Measurements from ENCODE around the gene TMEM25. TPM values are rescaled to one million over a fixed set of nuclear protein-coding genes. Genes with fewer than 3 reads are reported as not detected.
"Not testable (repeated sequence)": the region's sequence is repeated elsewhere in the genome, so short reads cannot be mapped to it uniquely, and the experiment has no call there.

Gene TMEM25
- total RNA-seq, 1 experiment from 2014 or later: 17.5 TPM

GRCh38 chr11:118537409-118537980 is 6.5 kb downstream of the TMEM25 start:
- no peak for DNase-seq
- H3K36me3 ChIP-seq (replicated peaks; ENCODE audit: control insufficient read depth, insufficient read depth, low read length): peaks cover 1% of the 10 kb centered on the region; the same call in 1 of the 2 replicates
- no peaks in the 10 kb centered on the region for H3K27me3 ChIP-seq (ENCODE audit: control insufficient read depth, insufficient read depth, low read length)
- H3K4me3 ChIP-seq (ENCODE audit: insufficient read depth, low read depth, low read length): no peak overlapping the region

- DNase-seq: no peak
- H3K36me3 ChIP-seq (replicated peaks; ENCODE audit: control insufficient read depth, insufficient read depth, low read length): no peaks in the 10 kb centered on the region
- no peak overlapping the region for H3K4me3 ChIP-seq (ENCODE audit: insufficient read depth, low read depth, low read length)
- no peaks in the 10 kb centered on the region for H3K27me3 ChIP-seq (ENCODE audit: control insufficient read depth, insufficient read depth, low read length)
These were observed 13.1 kb downstream of the TMEM25 start for GRCh38 chr11:118544010-118544646.

- no peaks in the 10 kb centered on the region for H3K36me3 ChIP-seq (replicated peaks; ENCODE audit: control insufficient read depth, insufficient read depth, low read length)
- H3K27me3 ChIP-seq (ENCODE audit: control insufficient read depth, insufficient read depth, low read length): no peaks in the 10 kb centered on the region
- DNase-seq: no peak
- H3K4me3 ChIP-seq (ENCODE audit: insufficient read depth, low read depth, low read length): no peak overlapping the region
These were observed 13.6 kb downstream of the TMEM25 start for GRCh38 chr11:118544647-118545010.

- DNase-seq: no peak
- H3K27me3 ChIP-seq (ENCODE audit: control insufficient read depth, insufficient read depth, low read length): no peaks in the 10 kb centered on the region
- no peak overlapping the region for H3K4me3 ChIP-seq (ENCODE audit: insufficient read depth, low read depth, low read length)
- no peaks in the 10 kb centered on the region for H3K36me3 ChIP-seq (replicated peaks; ENCODE audit: control insufficient read depth, insufficient read depth, low read length)
These were observed 14.5 kb downstream of the TMEM25 start for GRCh38 chr11:118545533-118545932.

DNA sequence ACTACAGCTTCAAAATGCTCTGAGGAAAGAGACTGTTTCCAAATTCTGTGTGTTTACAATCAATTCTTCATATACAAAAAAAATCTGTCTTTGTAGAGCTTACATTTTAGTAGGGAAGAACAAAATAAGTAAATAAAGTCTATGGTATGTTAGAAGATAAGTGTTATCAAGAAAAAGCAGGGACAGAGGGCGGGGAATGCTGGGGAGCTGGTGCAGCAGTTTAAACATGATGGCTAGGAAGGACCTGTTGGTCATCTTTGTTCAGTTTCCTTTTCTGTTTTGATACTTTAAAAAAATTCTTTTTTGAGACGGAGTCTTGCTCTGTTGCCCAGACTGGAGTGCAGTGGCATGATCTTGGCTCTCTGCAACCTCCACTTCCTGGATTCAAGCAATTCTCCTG is 16.1 kb downstream of the TMEM25 start:
- Histone ChIP-seq H3K36me3 (replicated peaks; ENCODE audit: control insufficient read depth, insufficient read depth, low read length) (no peaks in the 10 kb centered on the region; the same call in 1 of the 2 replicates), H3K4me3 (ENCODE audit: insufficient read depth, low read depth, low read length) (no peak overlapping the region), H3K27me3 (ENCODE audit: control insufficient read depth, insufficient read depth, low read length) (no peaks in the 10 kb centered on the region)
- no peak for DNase-seq

DNA sequence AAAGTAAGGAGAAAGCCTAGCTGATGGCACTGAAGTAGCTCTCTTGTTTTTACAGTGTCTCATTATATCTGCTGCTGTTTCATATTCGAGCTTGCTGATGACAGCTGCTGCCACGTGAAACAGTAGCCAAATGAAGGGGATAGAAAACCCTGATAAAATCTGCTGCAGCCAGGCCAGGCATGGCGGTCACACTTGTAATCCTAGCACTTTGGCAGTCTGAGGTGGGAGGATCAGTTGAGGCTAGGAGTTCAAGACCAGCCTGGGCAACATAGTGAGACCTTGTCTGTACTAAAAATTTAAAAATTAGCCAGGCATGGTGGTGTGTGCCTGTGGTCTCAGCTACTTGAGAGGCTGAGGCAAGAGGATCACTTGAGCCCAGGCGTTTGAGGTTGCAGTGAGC is 21.3 kb downstream of the TMEM25 start:
- no peak overlapping the region for H3K4me3 ChIP-seq (ENCODE audit: insufficient read depth, low read depth, low read length)
- DNase-seq: no peak

DNA sequence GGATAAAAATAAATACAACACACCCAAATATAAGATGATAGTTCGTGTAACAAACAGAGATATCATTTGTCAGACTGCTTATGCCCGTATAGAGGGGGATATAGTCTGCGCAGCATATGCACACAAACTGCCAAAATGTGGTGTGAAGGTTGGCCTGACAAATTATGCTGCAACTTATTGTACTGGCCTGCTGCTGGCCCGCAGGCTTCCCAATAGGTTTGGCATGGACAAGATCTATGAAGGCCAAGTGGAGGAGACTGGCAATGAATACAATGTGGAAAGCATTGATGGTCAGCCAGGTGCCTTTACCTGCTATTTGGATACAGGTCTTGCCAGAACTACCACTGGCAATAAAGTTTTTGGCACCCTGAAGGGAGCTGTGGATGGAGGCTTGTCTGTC is 29.8 kb downstream of the TMEM25 start:
- Histone ChIP-seq H3K4me3 (ENCODE audit: insufficient read depth, low read depth, low read length) (no peak overlapping the region), H3K36me3 (replicated peaks; ENCODE audit: control insufficient read depth, insufficient read depth, low read length) (no peaks in the 10 kb centered on the region), H3K27me3 (ENCODE audit: control insufficient read depth, insufficient read depth, low read length) (no peaks in the 10 kb centered on the region)
- DNase-seq: no peak

More for the DNA sequence above, 21.3 kb downstream of the TMEM25 start:
- Histone ChIP-seq H3K36me3 (replicated peaks; ENCODE audit: control insufficient read depth, insufficient read depth, low read length) (no peaks in the 10 kb centered on the region; the same call in 1 of the 2 replicates), H3K27me3 (ENCODE audit: control insufficient read depth, insufficient read depth, low read length) (no peaks in the 10 kb centered on the region)

DNA sequence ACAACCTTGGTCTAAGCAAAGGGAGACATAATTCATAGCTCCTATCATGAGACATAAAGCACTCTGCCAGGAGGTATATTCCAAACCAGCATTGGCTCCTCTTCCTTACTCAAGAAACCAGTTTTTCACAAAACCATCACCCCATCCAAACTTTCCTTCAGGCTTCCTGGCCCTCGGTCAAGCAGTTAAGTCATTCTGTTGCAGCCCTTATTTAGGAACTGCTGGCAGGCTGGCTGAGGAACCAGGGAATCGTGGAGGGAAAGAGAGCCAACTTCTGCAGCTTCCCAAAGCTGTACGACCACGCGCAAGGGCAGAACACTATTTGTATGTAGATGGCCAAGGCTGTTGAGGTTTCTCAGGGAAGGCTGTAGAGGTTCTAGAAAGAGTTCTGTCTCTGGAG is 34.1 kb downstream of the TMEM25 start:
- H3K36me3 ChIP-seq (replicated peaks; ENCODE audit: control insufficient read depth, insufficient read depth, low read length): no peaks in the 10 kb centered on the region
- H3K4me3 ChIP-seq (ENCODE audit: insufficient read depth, low read depth, low read length): no peak overlapping the region
- no peaks in the 10 kb centered on the region for H3K27me3 ChIP-seq (ENCODE audit: control insufficient read depth, insufficient read depth, low read length)
- DNase-seq: peak; percentile 20

- no peak for DNase-seq
- Histone ChIP-seq H3K27me3 (ENCODE audit: control insufficient read depth, insufficient read depth, low read length) (no peaks in the 10 kb centered on the region), H3K36me3 (replicated peaks; ENCODE audit: control insufficient read depth, insufficient read depth, low read length) (no peaks in the 10 kb centered on the region), H3K4me3 (ENCODE audit: insufficient read depth, low read depth, low read length) (no peak overlapping the region)
These were observed 38.7 kb downstream of the TMEM25 start for GRCh38 chr11:118569670-118570069.

GRCh38 chr11:118570787-118571186 is 39.8 kb downstream of the TMEM25 start:
- no peak overlapping the region for H3K4me3 ChIP-seq (ENCODE audit: insufficient read depth, low read depth, low read length)
- H3K36me3 ChIP-seq (replicated peaks; ENCODE audit: control insufficient read depth, insufficient read depth, low read length): no peaks in the 10 kb centered on the region
- DNase-seq: no peak
- H3K27me3 ChIP-seq (ENCODE audit: control insufficient read depth, insufficient read depth, low read length): no peaks in the 10 kb centered on the region

DNA sequence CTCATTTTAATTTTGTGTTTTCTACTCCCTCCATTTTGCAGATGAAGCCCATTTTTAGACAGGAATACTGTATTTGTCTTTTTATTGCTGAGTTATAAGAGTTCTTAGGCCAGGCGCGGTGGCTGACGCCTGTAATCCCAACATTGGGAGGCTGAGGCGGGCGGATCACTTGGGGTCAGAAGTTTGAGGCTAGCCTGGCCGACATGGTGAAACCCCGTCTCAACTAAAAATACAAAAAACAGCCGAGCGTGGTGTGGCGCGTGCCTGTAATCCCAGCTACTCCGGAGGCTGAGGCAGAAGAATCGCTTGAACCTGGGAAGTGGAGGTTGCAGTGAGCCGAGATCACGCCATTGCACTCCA is 40.7 kb downstream of the TMEM25 start:
- not testable (repeated sequence) for DNase-seq

DNA sequence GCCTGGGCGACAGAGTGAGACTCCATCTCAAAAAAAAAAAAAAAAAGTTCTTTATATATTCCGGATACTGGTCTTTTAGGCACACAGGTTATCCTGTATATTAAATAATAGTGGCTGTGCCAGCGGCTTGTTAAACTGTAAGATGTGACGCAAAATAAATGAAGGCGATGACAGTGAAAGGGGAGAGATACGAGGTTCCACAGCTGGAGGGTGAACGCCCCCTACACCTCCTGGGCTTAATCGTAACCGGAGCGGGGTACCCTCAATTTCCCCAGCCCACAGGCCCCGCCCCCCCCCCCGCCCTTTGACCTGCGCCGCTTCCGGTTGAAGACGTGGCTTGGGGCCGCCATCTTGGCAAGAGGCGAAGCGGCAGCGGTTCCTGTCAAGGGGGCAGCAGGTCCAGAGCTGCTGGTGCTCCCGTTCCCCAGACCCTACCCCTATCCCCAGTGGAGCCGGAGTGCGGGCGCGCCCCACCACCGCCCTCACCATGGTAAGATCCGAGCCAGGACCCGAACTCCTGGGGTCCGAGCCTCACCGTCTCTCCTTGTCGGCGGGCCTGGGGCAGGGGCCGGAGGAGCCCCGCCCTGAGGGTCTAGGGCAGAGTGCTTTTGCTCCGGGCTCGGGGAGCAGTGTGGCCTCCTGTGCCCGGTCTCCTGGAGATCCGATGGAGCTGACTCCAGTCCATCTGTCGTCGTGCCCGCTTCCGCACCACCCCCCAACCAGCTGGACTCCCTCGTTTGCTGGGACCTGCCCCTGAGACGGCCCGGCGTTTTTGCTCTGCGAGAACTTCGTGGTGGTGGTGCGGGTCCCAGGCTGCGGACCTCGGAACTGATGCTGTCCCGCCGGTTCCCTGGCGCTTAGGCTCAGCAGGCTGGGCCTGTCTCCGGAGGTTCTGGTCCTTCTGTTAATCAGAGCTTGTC is 41.3 kb downstream of the TMEM25 start, which contains the start of gene ARCN1:
Gene ARCN1 (plus strand): TSS at position 349 of the 920 bp plus-strand sequence. CDS start 139 bp downstream, at position 488.
- H3K4me3 ChIP-seq (ENCODE audit: insufficient read depth, low read depth, low read length): peak within 1 kb of the TSS; percentile 99
- H3K36me3 ChIP-seq (replicated peaks; ENCODE audit: control insufficient read depth, insufficient read depth, low read length): no peaks in the 10 kb centered on the region
- no peaks in the 10 kb centered on the region for H3K27me3 ChIP-seq (ENCODE audit: control insufficient read depth, insufficient read depth, low read length)
- DNase-seq: peak; percentile 95

More for the DNA sequence above, 40.7 kb downstream of the TMEM25 start:
- H3K4me3 ChIP-seq (ENCODE audit: insufficient read depth, low read depth, low read length): peak overlapping the region; percentile 99
- H3K36me3 ChIP-seq (replicated peaks; ENCODE audit: control insufficient read depth, insufficient read depth, low read length); H3K27me3 ChIP-seq (ENCODE audit: control insufficient read depth, insufficient read depth, low read length): not testable (repeated sequence)

DNA sequence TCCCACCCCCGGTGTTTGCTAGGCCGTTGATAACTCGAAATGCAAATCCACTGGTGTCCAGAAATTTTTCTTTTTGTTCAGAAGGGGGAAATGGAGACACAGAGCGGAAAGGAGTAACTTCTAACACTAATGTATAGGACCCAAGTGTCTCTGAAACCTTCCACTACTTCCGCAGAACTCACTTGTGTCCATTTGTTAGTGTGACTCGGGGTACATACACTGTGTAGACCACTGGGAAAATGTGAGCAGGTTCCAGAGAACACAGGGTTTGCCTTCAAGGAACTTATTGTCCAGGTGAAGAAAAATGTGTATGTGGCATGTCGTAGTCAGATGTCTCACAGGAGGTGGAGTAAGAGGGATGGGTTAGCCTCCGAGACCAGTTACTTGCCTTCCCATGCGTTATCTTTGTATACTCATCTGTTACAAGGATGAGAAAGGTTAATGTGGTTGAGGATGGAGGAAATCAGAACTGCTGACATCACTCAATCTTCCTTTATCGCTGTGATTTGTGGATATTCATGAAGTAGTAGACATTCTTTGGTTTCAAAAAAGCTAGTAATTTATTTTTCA is 42.1 kb downstream of the TMEM25 start:
- no peaks in the 10 kb centered on the region for H3K36me3 ChIP-seq (replicated peaks; ENCODE audit: control insufficient read depth, insufficient read depth, low read length)
- H3K4me3 ChIP-seq (ENCODE audit: insufficient read depth, low read depth, low read length): peak overlapping the region; percentile 99

DNA sequence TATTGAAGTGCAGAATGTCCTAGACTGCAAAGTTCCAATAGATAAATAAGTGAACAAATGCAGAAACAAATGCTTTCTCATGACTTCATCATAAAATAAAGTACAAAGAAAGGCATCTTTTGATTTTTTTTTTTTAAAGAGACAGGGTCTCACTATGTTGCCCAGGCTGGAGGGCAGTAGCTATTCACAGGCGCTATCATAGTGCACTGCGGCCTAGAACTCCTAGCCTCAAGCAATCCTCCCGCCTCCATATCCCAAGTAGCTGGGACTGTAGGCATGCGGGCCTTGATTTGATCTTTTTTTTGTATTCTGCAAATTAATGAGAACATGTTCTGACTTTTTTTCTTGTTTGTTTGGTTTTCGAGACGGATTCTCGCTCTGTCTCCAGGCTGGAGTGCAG is 43.6 kb downstream of the TMEM25 start:
- Histone ChIP-seq H3K4me3 (ENCODE audit: insufficient read depth, low read depth, low read length) (no peak overlapping the region), H3K27me3 (ENCODE audit: control insufficient read depth, insufficient read depth, low read length) (no peaks in the 10 kb centered on the region), H3K36me3 (replicated peaks; ENCODE audit: control insufficient read depth, insufficient read depth, low read length) (no peaks in the 10 kb centered on the region)
- no peak for DNase-seq

More for the DNA sequence above, 42.1 kb downstream of the TMEM25 start:
- no peaks in the 10 kb centered on the region for H3K27me3 ChIP-seq (ENCODE audit: control insufficient read depth, insufficient read depth, low read length)
- DNase-seq: peak; percentile 39

All from H7 (cell line).